PC-3 (cell line): Measurements from ENCODE around the gene CFAP221. TPM values are rescaled to one million over a fixed set of nuclear protein-coding genes. Genes with fewer than 3 reads are reported as not detected.

Experiments
- ATAC-seq: fragments of 200-7000 bp; cut with Tn5 transposase; 2 replicates; pipeline ENCODE4 v1.9.1; 2020; ENCODE audit warnings: mild to moderate bottlenecking, moderate library complexity
- BruUV-seq: library from RNA; stranded (reverse); fragments of 400-500 nt; replicated peaks from 2 replicates; lab custom pipeline; 2021; lab: Mats Ljungman, UMichigan
- CTCF ChIA-PET: fragments of 300-600 bp; sonication (Branson Sonifier 250); formaldehyde crosslinking; loops from one replicate; lab custom pipeline; 2022; ENCODE audit warnings: antibody characterized with exemption; lab: Charles Lee
- POLR2A ChIA-PET: fragments of 300-600 bp; sonication (Branson Sonifier 250); formaldehyde crosslinking; loops from one replicate; lab custom pipeline; 2022; ENCODE audit warnings: antibody characterized with exemption; ENCODE audit not compliant: unreplicated experiment; lab: Charles Lee
- DNase-seq: peaks from one replicate; pipeline ENCODE4 v3.0.0-alpha.2; 2015
- H2AFZ ChIP-seq: fragments of 300-600 bp; sonication (generic); 2 replicates; pipeline ENCODE4 v1.6.0; 2016; ENCODE audit warnings: antibody characterized with exemption, low read length
- H3F3A ChIP-seq: fragments of 300-600 bp; sonication (generic); one replicate; pipeline ENCODE4 v1.6.0; 2017; ENCODE audit warnings: antibody characterized with exemption, low read length, control low read depth, mild to moderate bottlenecking; ENCODE audit not compliant: unreplicated experiment
- H3K27ac ChIP-seq: fragments of 300-600 bp; sonication (generic); 2 replicates; pipeline ENCODE4 v1.5.1; 2016; ENCODE audit warnings: mild to moderate bottlenecking, low read length
- H3K27me3 ChIP-seq: fragments of 300-600 bp; sonication (generic); 2 replicates; pipeline ENCODE4 v1.6.1; 2016; ENCODE audit warnings: low read length, mixed read lengths
- H3K36me3 ChIP-seq: fragments of 300-600 bp; sonication (generic); 2 replicates; pipeline ENCODE4 v1.6.1; 2016; ENCODE audit warnings: low read depth, mixed run types, low read length, mixed read lengths
- H3K4me1 ChIP-seq: fragments of 300-600 bp; sonication (generic); 2 replicates; pipeline ENCODE4 v1.5.1; 2016; ENCODE audit warnings: low read length; ENCODE audit not compliant: insufficient read depth
- H3K4me2 ChIP-seq: fragments of 300-600 bp; sonication (generic); 2 replicates; pipeline ENCODE4 v1.6.0; 2016; ENCODE audit warnings: low read length
- H3K4me3 ChIP-seq: fragments of 300-600 bp; sonication (generic); 2 replicates; pipeline ENCODE4 v1.5.1; 2016; ENCODE audit warnings: mild to moderate bottlenecking, low read length, mixed read lengths
- H3K79me2 ChIP-seq: fragments of 300-600 bp; sonication (generic); 2 replicates; pipeline ENCODE4 v1.6.1; 2017; ENCODE audit warnings: low read length, mixed read lengths
- H3K9ac ChIP-seq: fragments of 300-600 bp; sonication (generic); 2 replicates; pipeline ENCODE4 v1.6.0; 2016; ENCODE audit warnings: mild to moderate bottlenecking, low read length
- H3K9me2 ChIP-seq: fragments of 300-600 bp; sonication (generic); replicated peaks from 2 replicates; pipeline ENCODE4 v1.6.1; 2016; ENCODE audit warnings: mixed run types, low read length, mixed read lengths
- H3K9me3 ChIP-seq: fragments of 300-600 bp; sonication (generic); 2 replicates; pipeline ENCODE4 v1.6.1; 2016; ENCODE audit warnings: low read length, mixed read lengths
- H4K20me1 ChIP-seq: fragments of 300-600 bp; sonication (generic); 2 replicates; pipeline ENCODE4 v1.6.1; 2016; ENCODE audit warnings: low read length, mixed read lengths
- CTCF ChIP-seq: fragments of 300-600 bp; sonication (generic); conservative IDR thresholded peaks from 2 replicates; pipeline ENCODE4 v1.5.1; 2017; ENCODE audit warnings: antibody characterized with exemption, low read depth, mild to moderate bottlenecking, low read length
- EZH2 ChIP-seq: fragments of 300-600 bp; sonication (generic); IDR thresholded peaks from one replicate; pipeline ENCODE4 v1.6.1; 2017; ENCODE audit warnings: antibody characterized with exemption, mild to moderate bottlenecking, low read length; ENCODE audit not compliant: unreplicated experiment
- EZH2phosphoT487 ChIP-seq: fragments of 300-600 bp; sonication (generic); IDR thresholded peaks from 2 replicates; pipeline ENCODE4 v1.6.1; 2018; ENCODE audit warnings: mild to moderate bottlenecking, antibody characterized with exemption, low read length, borderline replicate concordance
- intact Hi-C: fragments of 100-400 bp; cut with micrococcal nuclease; formaldehyde crosslinking; loops from 2 replicates; pipeline ENCODE4 v1.9.0; 2023
- total RNA-seq: library from RNA; depleted of rRNA; stranded (reverse); fragments of >200 nt; gene quantifications from 2 replicates; pipeline ENCODE4 v1.2.3, GENCODE V29; 2014

The CFAP221 gene
- total RNA-seq, 1 experiment from 2014 or later = not detected

GRCh38 chr2:119697290-119698020 is 153.2 kb downstream of the CFAP221 start:
- Histone ChIP-seq H3K79me2 (no peaks in the 10 kb centered on the region), H4K20me1 (no peaks in the 10 kb centered on the region), H3K27me3 (no peaks in the 10 kb centered on the region), H3K36me3 (no peaks in the 10 kb centered on the region), H3K9me3 (no peaks in the 10 kb centered on the region), H3K9ac (no peak overlapping the region), H3K4me1 (no peaks in the 10 kb centered on the region), H3K4me2 (no peak overlapping the region), H3K4me3 (no peak overlapping the region), H3F3A (no peaks in the 10 kb centered on the region), H3K9me2 (no peaks in the 10 kb centered on the region), H2AFZ (no peak overlapping the region), H3K27ac (no peak overlapping the region)
- intact Hi-C loops = no loop called here
- POLR2A ChIA-PET = no interaction called here
- CTCF ChIA-PET = no interaction called here
- no peak for ATAC-seq
- no TSS peak for BruUV-seq
- no peak for DNase-seq
- TF ChIP-seq CTCF (no peak), EZH2phosphoT487 (no peak)

- Histone ChIP-seq H3F3A (no peaks in the 10 kb centered on the region), H3K9ac (no peak overlapping the region), H3K4me2 (no peak overlapping the region), H2AFZ (no peak overlapping the region), H3K27ac (no peak overlapping the region), H3K36me3 (no peaks in the 10 kb centered on the region), H3K9me3 (no peaks in the 10 kb centered on the region), H3K79me2 (no peaks in the 10 kb centered on the region), H3K9me2 (no peaks in the 10 kb centered on the region), H3K4me1 (peaks cover 4% of the 10 kb centered on the region; the same call in 1 of the 2 replicates), H3K4me3 (no peak overlapping the region), H4K20me1 (no peaks in the 10 kb centered on the region), H3K27me3 (no peaks in the 10 kb centered on the region)
- intact Hi-C loops = no loop called here
- ChIA-PET CTCF (no interaction called here), POLR2A (no interaction called here)
- DNase-seq (no peak), ATAC-seq (no peak)
- no peak for TF ChIP-seq CTCF
- no peak for TF ChIP-seq EZH2
- TF ChIP-seq EZH2phosphoT487 = no peak
- BruUV-seq = no TSS peak
These were observed 154.0 kb downstream of the CFAP221 start for GRCh38 chr2:119698246-119698645.

GRCh38 chr2:119699016-119699606 is 154.9 kb downstream of the CFAP221 start:
- Histone ChIP-seq H3K9me3 (no peaks in the 10 kb centered on the region), H3K27me3 (no peaks in the 10 kb centered on the region), H3K4me2 (no peak overlapping the region), H3K4me1 (peaks cover 4% of the 10 kb centered on the region; the same call in 1 of the 2 replicates), H3K9ac (no peak overlapping the region), H3K9me2 (no peaks in the 10 kb centered on the region), H2AFZ (no peak overlapping the region), H3K36me3 (no peaks in the 10 kb centered on the region), H3K27ac (no peak overlapping the region), H3K79me2 (no peaks in the 10 kb centered on the region), H4K20me1 (no peaks in the 10 kb centered on the region), H3F3A (no peaks in the 10 kb centered on the region), H3K4me3 (no peak overlapping the region)
- no TSS peak for BruUV-seq
- POLR2A ChIA-PET = no interaction called here
- CTCF ChIA-PET = no interaction called here
- intact Hi-C loops = no loop called here
- DNase-seq (no peak), ATAC-seq (no peak)
- TF ChIP-seq CTCF = no peak
- TF ChIP-seq EZH2phosphoT487 = no peak
- TF ChIP-seq EZH2 = no peak
